ENCODE measurements around the gene LGI2. TPM values are rescaled to one million over a fixed set of nuclear protein-coding genes. Genes with fewer than 3 reads are reported as not detected.

LGI2 gene
- total RNA-seq, 1 experiment from 2014 or later: 1.4 TPM

GRCh38 chr4:24957886-24958285, 72.9 kb downstream of the LGI2 start:
- Mint-ChIP-seq H3K4me1 (peaks cover 5 to 7% of the 10 kb centered on the region in 2 experiments; a peak in 3 of 4 replicates), H3K27ac (no peak overlapping the region), H3K27me3 (ENCODE audit: low read depth) (no peaks in the 10 kb centered on the region; the same call in 1 of the 2 replicates), H3K9me3 (peaks cover 3 to 5% of the 10 kb centered on the region in 2 experiments; a peak in 4 of 5 replicates), H3K4me3 (no peak overlapping the region), H3K36me3 (ENCODE audit: insufficient read depth in 1 of 3, low read depth in 3 of 3) (no peaks in the 10 kb centered on the region; a peak in 1 of 7 replicates)
- no CpG with 5 or more reads among the region's 2 CpGs for WGBS (ENCODE audit: extremely low coverage, insufficient read length, low lambda C conversion rate)
- Histone ChIP-seq H3K4ac (ENCODE audit: low read depth, low read length) (no peak overlapping the region), H4K91ac (ENCODE audit: insufficient read length, low read depth, low read length) (no peak overlapping the region), H2BK5ac (ENCODE audit: insufficient read length, low read length) (no peak overlapping the region), H2BK20ac (ENCODE audit: low read depth, low read length, poor library complexity, severe bottlenecking) (no peak overlapping the region), H3K27me3 (ENCODE audit: insufficient read depth, low read length) (no peaks in the 10 kb centered on the region), H4K20me1 (ENCODE audit: control insufficient read depth, insufficient read depth, insufficient read length) (no peaks in the 10 kb centered on the region), H3K23me2 (ENCODE audit: insufficient read length, low read depth, low read length, poor library complexity, severe bottlenecking) (no peaks in the 10 kb centered on the region), H3K9me3 (ENCODE audit: control insufficient read depth, low read depth, low read length) (no peaks in the 10 kb centered on the region), H3K4me2 (ENCODE audit: insufficient read depth, insufficient read length, low read length) (no peak overlapping the region), H3K79me1 (ENCODE audit: insufficient read depth, low read depth, low read length, poor library complexity, severe bottlenecking) (no peaks in the 10 kb centered on the region), H3K27ac (ENCODE audit: insufficient read length, low read depth, low read length) (no peak overlapping the region), H2BK12ac (ENCODE audit: insufficient read length, low read depth, low read length) (no peak overlapping the region), H3K14ac (ENCODE audit: insufficient read depth, low read length) (no peak overlapping the region), H2AK5ac (ENCODE audit: insufficient read length, low read length) (no peak overlapping the region), H3K18ac (ENCODE audit: insufficient read length, low read depth, low read length) (no peak overlapping the region), H3K4me1 (ENCODE audit: insufficient read depth, low read length) (peaks cover 6% of the 10 kb centered on the region; the same call in 1 of the 2 replicates), H2BK120ac (ENCODE audit: low read depth, low read length, poor library complexity, severe bottlenecking) (no peak overlapping the region), H3K79me2 (ENCODE audit: insufficient read depth, low read length) (no peaks in the 10 kb centered on the region), H4K5ac (ENCODE audit: insufficient read length, low read depth, low read length) (no peak overlapping the region), H3T11ph (ENCODE audit: low read length) (no peak overlapping the region), H3K23ac (ENCODE audit: insufficient read length, low read depth, low read length) (no peak overlapping the region), H3K56ac (ENCODE audit: insufficient read length, low read depth, low read length) (no peak overlapping the region), H4K8ac (replicated peaks; ENCODE audit: insufficient read length, low read depth, low read length) (no peak overlapping the region), H3K9ac (ENCODE audit: extremely low read depth, insufficient read length, low read length) (no peak overlapping the region), H2BK15ac (ENCODE audit: low read depth, low read length) (no peak overlapping the region), H2AFZ (ENCODE audit: low read length) (no peak overlapping the region)
- no peak for TF ChIP-seq CTCF (conservative IDR thresholded peaks at IDR 0.05)
- DNase-seq: no peak
